Chondrocyte (in vitro differentiated cells): ENCODE results near the gene CACNA1C. TPM values are rescaled to one million over a fixed set of nuclear protein-coding genes. Genes with fewer than 3 reads are reported as not detected.

ENCODE experiments used
- DNase-seq: peaks from one replicate; pipeline ENCODE4 v3.0.0; 2021; ENCODE audit warnings: mixed read lengths, low spot score
- H3K27ac Mint-ChIP-seq: one replicate; pipeline ENCODE4 v1.8.0; 2021; ENCODE audit warnings: mild to moderate bottlenecking, moderate library complexity, mixed read lengths; ENCODE audit not compliant: unreplicated experiment
- H3K27me3 Mint-ChIP-seq: 2 replicates; pipeline ENCODE4 v1.8.0; 2021; ENCODE audit warnings: low read depth, mixed read lengths
- H3K36me3 Mint-ChIP-seq: 2 replicates; pipeline ENCODE4 v1.8.0; 2021; ENCODE audit warnings: low read depth, mixed read lengths
- H3K4me1 Mint-ChIP-seq: 2 replicates; pipeline ENCODE4 v1.8.0; 2021; ENCODE audit warnings: low read depth, mild to moderate bottlenecking, mixed read lengths
- H3K4me3 Mint-ChIP-seq: one replicate; pipeline ENCODE4 v1.8.0; 2021; ENCODE audit warnings: mild to moderate bottlenecking, moderate library complexity, mixed read lengths; ENCODE audit not compliant: unreplicated experiment
- H3K9me3 Mint-ChIP-seq: 2 replicates; pipeline ENCODE4 v1.8.0; 2021; ENCODE audit warnings: low read depth, mixed read lengths
- CTCF ChIP-seq: fragments of 200-600 bp; sonication (generic); IDR thresholded peaks from 2 replicates; pipeline ENCODE4 v1.5.0; 2021; ENCODE audit warnings: antibody characterized with exemption, mild to moderate bottlenecking, moderate library complexity
- total RNA-seq: library from RNA; stranded (reverse); gene quantifications from 3 replicates; pipeline ENCODE4 v1.2.1, GENCODE V29; 2021

CACNA1C gene
- total RNA-seq, 1 donor from 2014 or later, result 27.0 TPM

DNA sequence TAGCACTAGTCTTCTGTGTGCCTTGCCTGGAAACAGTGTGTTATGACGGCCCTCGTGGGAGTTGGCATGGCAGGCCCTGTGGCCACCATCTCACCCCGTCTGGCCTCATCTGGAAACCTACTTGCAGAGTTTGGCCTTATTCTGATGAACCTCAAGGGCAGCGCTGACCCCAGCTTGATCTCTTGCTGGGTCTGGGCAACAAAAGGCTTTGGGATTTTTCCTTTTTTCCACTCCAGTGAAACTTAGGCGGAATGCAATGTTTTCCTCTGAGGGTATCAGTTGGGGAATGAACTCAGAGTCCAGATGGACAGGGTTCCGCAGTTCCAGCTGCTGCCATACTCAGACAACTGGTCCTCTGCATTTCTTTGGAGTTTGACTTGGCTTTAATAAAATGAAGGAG lies 15.9 kb downstream of the CACNA1C start:
- no peak for DNase-seq
- no peak overlapping the region for H3K4me3 Mint-ChIP-seq
- peaks cover 23% of the 10 kb centered on the region for H3K36me3 Mint-ChIP-seq
- TF ChIP-seq CTCF, result no peak
- H3K27me3 Mint-ChIP-seq, result no peaks in the 10 kb centered on the region
- no peak overlapping the region for H3K27ac Mint-ChIP-seq
- H3K4me1 Mint-ChIP-seq, result peaks cover 31% of the 10 kb centered on the region
- peaks cover 22% of the 10 kb centered on the region for H3K9me3 Mint-ChIP-seq

DNA sequence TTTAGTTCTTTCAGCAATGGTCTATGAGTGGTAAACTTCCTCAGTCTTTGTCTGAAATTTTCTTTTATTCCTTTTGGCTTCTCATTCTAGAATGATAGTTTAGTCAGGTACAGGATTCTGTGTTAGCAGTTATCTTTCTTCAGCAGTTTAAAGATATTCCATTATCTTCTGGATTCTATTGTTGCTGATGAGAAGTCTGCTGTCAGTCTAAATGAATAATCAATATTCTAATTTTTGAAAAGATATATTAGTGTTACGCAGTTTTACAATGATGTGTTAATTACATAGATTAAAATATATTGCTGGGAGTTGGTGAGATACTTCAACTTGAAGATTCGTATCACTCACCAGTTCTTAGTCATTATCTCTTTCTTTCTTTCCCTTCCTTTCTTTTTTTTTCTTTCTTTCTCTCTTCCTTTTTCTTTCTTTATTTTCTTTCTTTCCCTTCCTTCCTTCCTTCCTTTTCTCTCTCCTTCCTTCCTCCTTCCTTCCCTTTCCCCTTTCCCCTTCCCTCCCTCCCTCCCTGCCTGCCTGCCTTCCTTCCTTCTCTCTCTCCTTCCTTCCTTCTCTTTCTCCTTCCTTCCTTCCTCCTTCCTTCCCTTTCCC lies 17.8 kb downstream of the CACNA1C start:
- no peak overlapping the region for H3K27ac Mint-ChIP-seq
- H3K36me3 Mint-ChIP-seq, result peaks cover 22% of the 10 kb centered on the region
- H3K9me3 Mint-ChIP-seq, result peaks cover 22% of the 10 kb centered on the region
- H3K4me3 Mint-ChIP-seq, result no peak overlapping the region
- H3K27me3 Mint-ChIP-seq, result no peaks in the 10 kb centered on the region
- TF ChIP-seq CTCF, result no peak
- peaks cover 20% of the 10 kb centered on the region for H3K4me1 Mint-ChIP-seq
- no peak for DNase-seq

- Mint-ChIP-seq H3K27me3 (no peaks in the 10 kb centered on the region), H3K4me3 (no peak overlapping the region), H3K27ac (no peak overlapping the region), H3K4me1 (peaks cover 19% of the 10 kb centered on the region), H3K9me3 (peaks cover 23% of the 10 kb centered on the region), H3K36me3 (peaks cover 19% of the 10 kb centered on the region)
- DNase-seq, result no peak
- no peak for TF ChIP-seq CTCF
These were observed 22.0 kb downstream of the CACNA1C start for GRCh38 chr12:2074792-2075191.

DNA sequence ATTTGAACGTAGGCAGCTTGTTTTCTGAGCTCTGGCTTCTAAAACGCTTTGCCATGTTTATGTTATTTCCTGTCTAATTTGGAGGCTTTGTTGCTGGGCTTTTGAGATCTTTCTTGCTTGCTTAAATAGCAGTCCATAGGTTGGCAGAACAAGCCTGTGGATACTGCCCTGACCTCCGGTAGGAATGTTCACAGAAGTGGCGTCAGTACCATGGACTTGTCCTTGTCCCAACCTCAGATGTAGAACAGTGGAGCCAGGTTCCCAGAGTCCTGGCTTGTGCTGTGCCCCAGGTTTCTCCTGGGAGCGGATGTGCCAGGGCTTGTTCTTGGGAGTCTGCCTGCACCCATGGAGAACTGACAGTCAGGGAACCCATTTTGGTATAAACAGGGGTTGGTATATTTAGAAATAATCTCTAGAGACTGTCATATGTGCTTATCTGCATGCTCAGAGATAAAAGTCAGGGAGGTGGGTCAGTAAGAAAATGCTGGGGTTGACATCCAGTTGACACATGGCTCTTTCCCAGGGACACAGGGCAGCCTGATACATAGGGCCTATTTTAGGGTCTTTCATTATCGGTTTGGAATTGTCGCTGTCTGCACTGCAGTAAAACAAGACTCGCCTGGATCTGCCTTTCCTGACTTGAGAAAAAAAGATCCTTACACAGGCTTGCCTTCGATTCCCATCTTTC lies 22.9 kb downstream of the CACNA1C start:
- Mint-ChIP-seq H3K4me3 (no peak overlapping the region), H3K27ac (peak overlapping the region; percentile 54), H3K4me1 (peaks cover 20% of the 10 kb centered on the region), H3K36me3 (peaks cover 14% of the 10 kb centered on the region), H3K27me3 (no peaks in the 10 kb centered on the region), H3K9me3 (peaks cover 18% of the 10 kb centered on the region)
- no peak for TF ChIP-seq CTCF
- no peak for DNase-seq

DNA sequence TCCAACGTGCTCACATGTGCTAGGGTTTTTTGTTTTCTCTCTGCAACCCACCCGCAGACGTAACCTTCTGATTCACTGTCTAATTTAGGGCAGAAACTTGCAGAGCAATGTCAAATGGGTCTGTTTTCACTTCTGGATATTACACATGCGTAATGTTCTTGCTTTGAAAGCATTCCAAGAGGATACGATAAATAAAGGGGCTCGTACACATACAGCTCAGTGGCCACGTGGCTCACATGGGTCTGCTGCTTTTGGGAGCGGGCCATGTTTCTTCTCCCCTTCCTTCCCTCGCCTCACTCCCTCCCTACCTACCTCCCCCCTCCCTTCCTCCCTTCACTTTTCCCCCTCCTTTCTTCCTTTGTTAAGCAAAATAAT lies 23.4 kb downstream of the CACNA1C start:
- no peak overlapping the region for H3K4me3 Mint-ChIP-seq
- peaks cover 13% of the 10 kb centered on the region for H3K36me3 Mint-ChIP-seq
- H3K27ac Mint-ChIP-seq, result peak overlapping the region; percentile 20
- peaks cover 20% of the 10 kb centered on the region for H3K9me3 Mint-ChIP-seq
- peaks cover 24% of the 10 kb centered on the region for H3K4me1 Mint-ChIP-seq
- no peaks in the 10 kb centered on the region for H3K27me3 Mint-ChIP-seq
- no peak for TF ChIP-seq CTCF
- no peak for DNase-seq
